K562 (cell line): ENCODE measurements around the gene HIRIP3. TPM values are rescaled to one million over a fixed set of nuclear protein-coding genes. Genes with fewer than 3 reads are reported as not detected.

ENCODE experiments used
- ATAC-seq: fragments of 200-7000 bp; cut with Tn5 transposase; 3 replicates; pipeline ENCODE4 v1.9.1; 2020; ENCODE audit warnings: moderate library complexity
- BruUV-seq: library from RNA; stranded (reverse); fragments of 400-500 nt; replicated peaks from 2 replicates; lab custom pipeline; 2021; lab: Mats Ljungman, UMichigan
- CTCF ChIA-PET: fragments of 300-600 bp; formaldehyde crosslinking; extraction: SDS; loops from one replicate; lab custom pipeline; 2021; ENCODE audit warnings: low intra/inter-chr PET ratio; lab: Yijun Ruan, JAX
- POLR2A ChIA-PET: fragments of 300-600, 350-650 bp; sonication (Branson Sonifier 250); formaldehyde crosslinking; extraction: SDS; loops from one replicate; lab custom pipeline; 2021; ENCODE audit warnings: antibody characterized with exemption, inconsistent platforms; lab: Yijun Ruan, JAX
- DNase-seq, 4 experiments: peaks; one replicate each; pipeline versions ENCODE4 v3.0.0 to v3.0.0-alpha.2; 2011 to 2018; ENCODE audit warnings: low spot score in 3 of 4, mixed read lengths in 3 of 4; ENCODE audit errors: extremely low read depth in 1 of 4
- FAIRE-seq: peaks from 2 replicates; lab custom pipeline; 2011; peaks lifted over from hg19 to GRCh38; lab: Jason Lieb, UNC
- H2AFZ ChIP-seq: 2 replicates; pipeline ENCODE4 v1.6.0; 2011; ENCODE audit warnings: low read depth, low read length, control low read depth, inconsistent platforms
- H3K27ac ChIP-seq: fragments of 200-600 bp; 3 replicates; pipeline ENCODE4 v1.8.0; 2011; ENCODE audit warnings: low read depth, mild to moderate bottlenecking, control low read depth, inconsistent platforms, low read length, moderate library complexity, mixed read lengths; ENCODE audit errors: extremely low read depth
- H3K27me3 ChIP-seq, 2 experiments: fragments of 300-600 bp in 1 of 2; 2 replicates in 1 of 2; 3 replicates in 1 of 2; pipeline versions ENCODE4 v1.6.0 to v1.8.0; 2011; ENCODE audit warnings: inconsistent platforms in 2 of 2, low read length in 2 of 2, mild to moderate bottlenecking in 1 of 2, mixed read lengths in 1 of 2, moderate library complexity in 1 of 2; ENCODE audit not compliant: control insufficient read depth in 2 of 2, insufficient read depth in 2 of 2
- H3K36me3 ChIP-seq: fragments of 300-600 bp; 3 replicates; pipeline ENCODE4 v1.8.0; 2011; ENCODE audit warnings: mild to moderate bottlenecking, low read length, inconsistent platforms; ENCODE audit not compliant: control insufficient read depth, insufficient read depth
- H3K4me1 ChIP-seq, 2 experiments: fragments of 200-600 bp in 1 of 2; replicated peaks in 1 of 2; 2 replicates in 1 of 2; 3 replicates in 1 of 2; pipeline versions ENCODE4 v1.5.1 to v1.8.0; 2011; ENCODE audit warnings: inconsistent platforms in 2 of 2, low read length in 2 of 2, mild to moderate bottlenecking in 1 of 2, mixed read lengths in 1 of 2, moderate library complexity in 1 of 2; ENCODE audit not compliant: control insufficient read depth in 2 of 2, insufficient read depth in 2 of 2
- H3K4me2 ChIP-seq: 2 replicates; pipeline ENCODE4 v1.6.1; 2011; ENCODE audit warnings: low read length, control low read depth, inconsistent platforms, mixed read lengths; ENCODE audit not compliant: insufficient read depth
- H3K4me3 ChIP-seq: fragments of 200-600 bp; sonication (generic), shearing (Covaris generic); 2 replicates; pipeline ENCODE4 v1.5.1; 2016; ENCODE audit warnings: control low read depth, inconsistent platforms
- H3K79me2 ChIP-seq: fragments of 200-600 bp; 3 replicates; pipeline ENCODE4 v1.8.0; 2011; ENCODE audit warnings: low read length, inconsistent platforms; ENCODE audit not compliant: control insufficient read depth, insufficient read depth
- H3K9ac ChIP-seq, 2 experiments: 2 replicates each; pipeline versions ENCODE4 v1.6.0 to v1.6.1; 2011; ENCODE audit warnings: low read depth in 2 of 2, low read length in 2 of 2, control low read depth in 1 of 2, inconsistent platforms in 1 of 2, mild to moderate bottlenecking in 1 of 2, mixed read lengths in 1 of 2; ENCODE audit not compliant: insufficient read depth in 1 of 2
- H3K9me1 ChIP-seq: one replicate; pipeline ENCODE4 v1.6.0; 2011; ENCODE audit warnings: inconsistent platforms, mild to moderate bottlenecking, low read length, moderate library complexity; ENCODE audit not compliant: control insufficient read depth, insufficient read depth
- H3K9me3 ChIP-seq: replicated peaks from 2 replicates; pipeline ENCODE4 v1.5.1; 2011; ENCODE audit warnings: low read depth, low read length, inconsistent platforms; ENCODE audit not compliant: control insufficient read depth, insufficient read depth
- H4K20me1 ChIP-seq: replicated peaks from 2 replicates; pipeline ENCODE4 v1.6.1; 2011; ENCODE audit warnings: low read length, inconsistent platforms, mixed read lengths; ENCODE audit not compliant: control insufficient read depth, insufficient read depth
- JUN ChIP-seq, 2 experiments: sonication (generic) in 1 of 2; formaldehyde crosslinking in 1 of 2; IDR thresholded peaks; 2 replicates each; pipeline versions ENCODE4 v1.6.1 to v1.8.0; 2012 to 2022; ENCODE audit warnings: borderline replicate concordance in 2 of 2, mild to moderate bottlenecking in 2 of 2, improper control_type of control experiment in 1 of 2, low read depth in 1 of 2, low read length in 1 of 2, missing genetic modification reagents in 1 of 2
- MYC ChIP-seq, 2 experiments: fragments of 250-450 bp in 1 of 2; sonication (Bioruptor Pico) in 1 of 2; IDR thresholded peaks; 2 replicates each; pipeline versions ENCODE4 v1.5.1 to v1.6.1; 2012 to 2021; ENCODE audit warnings: low read depth in 2 of 2, borderline replicate concordance in 1 of 2, improper control_type of control experiment in 1 of 2, low read length in 1 of 2, mild to moderate bottlenecking in 1 of 2, moderate library complexity in 1 of 2
- RBM22 ChIP-seq: fragments of 200-400 bp; formaldehyde crosslinking; IDR thresholded peaks from 2 replicates; pipeline ENCODE4 v1.6.1; 2018; ENCODE audit warnings: low read length, low read depth; ENCODE audit not compliant: poor library complexity, severe bottlenecking
- ZNF57 ChIP-seq: fragments of 450-650 bp; formaldehyde crosslinking; IDR thresholded peaks from 2 replicates; pipeline ENCODE4 v1.4.0; 2020; ENCODE audit warnings: mild to moderate bottlenecking, moderate library complexity
- ZNF75A ChIP-seq: fragments of 450-650 bp; formaldehyde crosslinking; IDR thresholded peaks from 2 replicates; pipeline ENCODE4 v1.4.0; 2020; ENCODE audit warnings: mild to moderate bottlenecking
- WGBS: fragments of 100-300 bp; shearing (Covaris generic); methylation state at CpG from one replicate; pipeline ENCODE4 v1.1.6; 2016; ENCODE audit warnings: low coverage, mixed read lengths; ENCODE audit not compliant: insufficient coverage; ENCODE audit errors: missing lambda C conversion rate; 5-methylcytosine and 5-hydroxymethylcytosine counted together
- in situ Hi-C: fragments of 300-500 bp; cut with MboI; formaldehyde crosslinking; loops from 4 replicates; pipeline ENCODE4 v1.15.0; 2018; ENCODE audit warnings: inconsistent platforms, mixed read lengths
- intact Hi-C: fragments of 100-400 bp; cut with micrococcal nuclease; formaldehyde crosslinking; loops from 2 replicates; pipeline ENCODE4 v1.14.2; 2022
- polyA plus RNA-seq, 8 experiments: library from polyadenylated mRNA; depleted of rRNA in 4 of 8; stranded (reverse) in 5 of 8; unstranded in 3 of 8; fragments of >200 nt; fragmentation: Nextera tagmentation in 2 of 8; fragmentation: Illumina TruSeq in 1 of 8; extraction: Ambion mirVana in 2 of 8; extraction: Trizol in 1 of 8; gene quantifications; 2 replicates each; pipeline versions ENCODE4 v1.2.1 to v1.2.3, GENCODE V29; 2011 to 2014; ENCODE audit warnings: inconsistent platforms in 1 of 8, missing spikeins in 1 of 8
- total RNA-seq, 7 experiments: library from RNA; depleted of rRNA in 6 of 7; stranded (reverse); fragments of >200 nt in 6 of 7; fragmentation: Illumina TruSeq in 2 of 7; extraction: Trizol in 2 of 7; gene quantifications; 2 replicates each; pipeline versions ENCODE4 v1.2.1 to v1.2.3, GENCODE V29; 2011 to 2021; ENCODE audit warnings: low replicate concordance in 1 of 7
- TF ChIP-seq, protein P1 (sequence below): sonication (generic); formaldehyde crosslinking; IDR thresholded peaks from 2 replicates; pipeline ENCODE4 v1.8.0; 2022; ENCODE audit warnings: missing genetic modification reagents, mild to moderate bottlenecking, moderate library complexity, borderline replicate concordance
- TF ChIP-seq, protein P2 (sequence below), 2 experiments: fragments of 450-650 bp in 1 of 2; sonication (generic) in 1 of 2; formaldehyde crosslinking in 1 of 2; IDR thresholded peaks; 2 replicates each; pipeline versions ENCODE4 v1.7.1 to v1.9.0; 2016 to 2022; ENCODE audit warnings: inconsistent platforms in 1 of 2, mild to moderate bottlenecking in 1 of 2, missing genetic modification reagents in 1 of 2

HIRIP3 gene
- total and polyA plus RNA-seq, 9 of the 15 experiments (the other 6 are each of a cell fraction or from before 2014, with no cell fraction given) = 3.3 to 38.2 (median 18.2) TPM

DNA sequence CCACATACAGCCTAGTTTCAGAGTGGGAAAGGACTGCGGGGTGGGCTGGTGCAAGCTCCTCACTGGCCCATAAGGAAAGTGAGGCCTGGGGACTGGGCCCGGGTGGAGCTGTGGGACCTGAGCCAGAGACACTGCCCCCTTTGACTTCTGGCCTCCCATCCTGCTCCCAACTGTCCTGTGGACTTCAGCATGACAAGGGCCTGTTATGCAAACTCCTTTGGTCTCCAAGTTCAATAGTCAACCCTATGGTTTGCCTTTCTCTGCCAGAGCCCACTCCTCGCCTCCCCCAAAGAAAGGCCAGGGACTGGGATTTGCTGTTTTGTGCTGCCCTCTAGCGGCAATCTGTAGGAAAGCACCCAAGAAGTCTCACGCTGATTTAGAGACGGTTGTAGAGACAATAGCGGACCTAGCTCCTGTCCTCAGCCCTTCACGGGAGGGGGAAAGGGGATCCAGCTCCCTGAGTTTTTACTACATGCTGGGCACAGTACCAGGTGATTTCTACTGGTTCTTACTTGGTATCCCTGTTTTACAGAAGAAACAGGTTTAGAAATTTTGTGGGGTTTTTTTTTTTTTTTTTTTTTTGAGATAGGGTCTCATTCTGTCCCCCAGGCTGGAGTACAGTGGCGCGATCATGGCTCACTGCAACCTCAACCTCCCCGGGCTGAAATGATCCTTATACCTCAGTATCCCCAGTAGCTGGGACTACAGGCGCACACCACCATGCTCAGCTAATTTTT is 36.8 kb upstream of the HIRIP3 start (continued):
- TF ChIP-seq, protein P1, sequence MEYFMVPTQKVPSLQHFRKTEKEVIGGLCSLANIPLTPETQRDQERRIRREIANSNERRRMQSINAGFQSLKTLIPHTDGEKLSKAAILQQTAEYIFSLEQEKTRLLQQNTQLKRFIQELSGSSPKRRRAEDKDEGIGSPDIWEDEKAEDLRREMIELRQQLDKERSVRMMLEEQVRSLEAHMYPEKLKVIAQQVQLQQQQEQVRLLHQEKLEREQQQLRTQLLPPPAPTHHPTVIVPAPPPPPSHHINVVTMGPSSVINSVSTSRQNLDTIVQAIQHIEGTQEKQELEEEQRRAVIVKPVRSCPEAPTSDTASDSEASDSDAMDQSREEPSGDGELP (CRISPR knock-in tag) = peak; percentile 42; the same call in 1 of the 2 replicates
- TF ChIP-seq ZNF75A (CRISPR knock-in tag) (no peak), JUN (IDR thresholded peaks at IDR 0.05; ENCODE audit: borderline replicate concordance, low read depth, low read length) (0 out of 2 replicates have a peak, but pooled peaks have one; percentile 14), JUN (CRISPR knock-in tag; IDR thresholded peaks at IDR 0.05; ENCODE audit: borderline replicate concordance) (no peak), MYC (IDR thresholded peaks at IDR 0.05; ENCODE audit: low read depth, low read length) (0 out of 2 replicates have a peak, but pooled peaks have one; percentile 16), MYC (CRISPR knock-in tag; IDR thresholded peaks at IDR 0.05; ENCODE audit: borderline replicate concordance, low read depth) (no peak)

DNA sequence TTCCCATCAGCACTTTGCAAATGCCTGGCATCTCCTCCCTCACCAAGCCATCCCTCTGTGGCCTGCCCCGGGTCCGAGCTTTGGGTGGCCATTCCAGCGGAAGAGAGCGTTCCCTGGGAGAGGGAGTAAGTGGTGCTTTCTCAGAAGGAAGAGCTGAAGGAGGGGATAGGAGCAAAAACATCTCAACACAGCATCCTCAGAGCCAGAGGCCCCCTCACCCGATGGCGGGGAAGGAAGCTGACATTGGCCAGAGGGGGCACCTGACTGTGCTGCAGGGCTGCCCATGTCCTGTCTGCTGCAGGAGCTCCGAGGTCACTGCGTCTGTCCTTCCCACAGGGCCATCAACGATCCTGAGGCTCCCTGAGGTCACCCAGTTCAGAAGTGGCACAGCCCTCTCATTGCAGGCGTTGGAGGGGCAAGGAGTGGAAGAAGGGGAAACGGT is 36.1 kb upstream of the HIRIP3 start:
- CTCF ChIA-PET = interaction anchor here (0.6 kb wide), 1 partner anchor 1185 kb away, joined by 3 read pairs; the partner anchor contains the start of gene TUFM
- in situ Hi-C loops (no loop called here), intact Hi-C loops (no loop called here)
- peaks cover 19 to 66% of the 10 kb centered on the region in 2 experiments; a peak in 4 of 5 replicates for H3K27me3 ChIP-seq
- no peak overlapping the region for H3K4me3 ChIP-seq
- no TSS peak for BruUV-seq
- POLR2A ChIA-PET = no interaction called here
- WGBS = 11% methylated on average over 11 of the region's 11 CpGs
- FAIRE-seq (no peak), ATAC-seq (no peak), DNase-seq (no peak)
- H4K20me1 ChIP-seq = peaks cover 13% of the 10 kb centered on the region; the same call in 1 of the 2 replicates
- peaks cover 4% of the 10 kb centered on the region for H3K9me1 ChIP-seq
- H3K9me3 ChIP-seq = no peaks in the 10 kb centered on the region
- no peak overlapping the region for H2AFZ ChIP-seq
- H3K4me2 ChIP-seq = no peak overlapping the region
- H3K36me3 ChIP-seq = no peaks in the 10 kb centered on the region
- no peak overlapping the region for H3K27ac ChIP-seq
- H3K9ac ChIP-seq = no peak overlapping the region
- peaks cover 0 to 28% of the 10 kb centered on the region in 2 experiments; a peak in 2 of 5 replicates for H3K4me1 ChIP-seq
- no peaks in the 10 kb centered on the region for H3K79me2 ChIP-seq
- TF ChIP-seq ZNF57 (CRISPR knock-in tag) (no peak), RBM22 (no peak)
- TF ChIP-seq, protein P2, sequence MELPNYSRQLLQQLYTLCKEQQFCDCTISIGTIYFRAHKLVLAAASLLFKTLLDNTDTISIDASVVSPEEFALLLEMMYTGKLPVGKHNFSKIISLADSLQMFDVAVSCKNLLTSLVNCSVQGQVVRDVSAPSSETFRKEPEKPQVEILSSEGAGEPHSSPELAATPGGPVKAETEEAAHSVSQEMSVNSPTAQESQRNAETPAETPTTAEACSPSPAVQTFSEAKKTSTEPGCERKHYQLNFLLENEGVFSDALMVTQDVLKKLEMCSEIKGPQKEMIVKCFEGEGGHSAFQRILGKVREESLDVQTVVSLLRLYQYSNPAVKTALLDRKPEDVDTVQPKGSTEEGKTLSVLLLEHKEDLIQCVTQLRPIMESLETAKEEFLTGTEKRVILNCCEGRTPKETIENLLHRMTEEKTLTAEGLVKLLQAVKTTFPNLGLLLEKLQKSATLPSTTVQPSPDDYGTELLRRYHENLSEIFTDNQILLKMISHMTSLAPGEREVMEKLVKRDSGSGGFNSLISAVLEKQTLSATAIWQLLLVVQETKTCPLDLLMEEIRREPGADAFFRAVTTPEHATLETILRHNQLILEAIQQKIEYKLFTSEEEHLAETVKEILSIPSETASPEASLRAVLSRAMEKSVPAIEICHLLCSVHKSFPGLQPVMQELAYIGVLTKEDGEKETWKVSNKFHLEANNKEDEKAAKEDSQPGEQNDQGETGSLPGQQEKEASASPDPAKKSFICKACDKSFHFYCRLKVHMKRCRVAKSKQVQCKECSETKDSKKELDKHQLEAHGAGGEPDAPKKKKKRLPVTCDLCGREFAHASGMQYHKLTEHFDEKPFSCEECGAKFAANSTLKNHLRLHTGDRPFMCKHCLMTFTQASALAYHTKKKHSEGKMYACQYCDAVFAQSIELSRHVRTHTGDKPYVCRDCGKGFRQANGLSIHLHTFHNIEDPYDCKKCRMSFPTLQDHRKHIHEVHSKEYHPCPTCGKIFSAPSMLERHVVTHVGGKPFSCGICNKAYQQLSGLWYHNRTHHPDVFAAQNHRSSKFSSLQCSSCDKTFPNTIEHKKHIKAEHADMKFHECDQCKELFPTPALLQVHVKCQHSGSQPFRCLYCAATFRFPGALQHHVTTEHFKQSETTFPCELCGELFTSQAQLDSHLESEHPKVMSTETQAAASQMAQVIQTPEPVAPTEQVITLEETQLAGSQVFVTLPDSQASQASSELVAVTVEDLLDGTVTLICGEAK (IDR thresholded peaks at IDR 0.05) = no peak
- TF ChIP-seq, protein P2 (CRISPR knock-in tag; IDR thresholded peaks at IDR 0.05) = no peak
